ENCODE data around the gene CACNA1C.

CACNA1C gene

DNA sequence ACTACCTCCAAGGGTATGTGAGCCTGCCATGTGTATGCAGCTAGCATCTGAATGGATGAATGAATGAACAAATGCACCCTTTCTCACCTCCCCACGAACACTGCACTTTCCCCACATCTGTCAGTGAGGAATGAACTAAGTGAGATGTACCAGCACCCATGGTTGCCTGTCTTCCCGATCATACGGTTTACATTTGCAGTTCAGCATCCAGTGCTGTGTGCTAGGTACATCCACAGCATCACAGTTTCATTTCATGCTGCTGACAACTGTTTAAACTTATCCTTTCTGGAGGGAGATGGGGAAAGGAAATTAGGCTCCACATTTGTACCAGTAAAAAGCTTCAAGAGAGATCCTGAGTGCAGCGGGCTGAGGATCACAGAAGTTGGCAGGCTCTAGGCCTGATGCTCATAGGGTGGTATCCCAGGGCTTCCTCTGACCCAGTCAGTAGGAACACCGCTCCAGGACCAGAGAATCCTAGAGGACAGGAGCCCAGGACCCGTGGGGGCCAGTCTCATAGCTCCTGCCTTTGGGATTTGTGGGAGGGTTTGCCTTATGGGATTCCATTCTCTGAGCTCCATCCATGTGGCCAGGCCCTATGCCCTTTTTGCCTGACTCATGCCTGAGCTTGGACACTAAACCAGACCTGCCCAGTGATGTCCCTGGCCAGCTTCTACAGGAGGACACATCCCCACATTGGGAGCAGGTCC is 294.5 kb downstream of the CACNA1C start:
- no peak for DNase-seq

- no peak for DNase-seq
Observed at GRCh38 chr12:2347844-2348481, 295.2 kb downstream of the CACNA1C start.

DNA sequence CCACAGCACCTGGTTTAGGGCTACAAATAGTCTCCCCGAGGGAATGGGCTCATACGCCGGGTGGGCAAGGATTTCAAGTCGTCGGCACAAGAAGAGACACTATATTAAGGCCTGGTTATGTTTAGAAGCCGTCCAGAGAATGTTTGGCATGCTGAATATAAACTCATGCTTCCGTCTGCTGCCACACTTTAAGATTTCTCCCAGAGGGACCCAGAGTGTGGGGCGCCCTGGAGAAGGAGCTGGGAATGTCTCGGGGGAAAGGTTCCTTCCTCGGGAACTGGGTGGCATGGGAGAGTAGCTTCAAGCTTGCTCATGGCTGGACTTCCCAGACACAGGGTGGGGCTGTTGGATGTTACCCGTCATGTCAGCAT is 295.7 kb downstream of the CACNA1C start:
- DNase-seq, result no peak

- DNase-seq, result no peak
Observed at GRCh38 chr12:2351161-2351560, 298.4 kb downstream of the CACNA1C start.

GRCh38 chr12:2352203-2352602 is 299.4 kb downstream of the CACNA1C start:
- DNase-seq, result no peak

- no peak for DNase-seq
Observed at GRCh38 chr12:2353281-2353680, 300.5 kb downstream of the CACNA1C start.

GRCh38 chr12:2353691-2354090 is 300.9 kb downstream of the CACNA1C start:
- no peak for DNase-seq

DNA sequence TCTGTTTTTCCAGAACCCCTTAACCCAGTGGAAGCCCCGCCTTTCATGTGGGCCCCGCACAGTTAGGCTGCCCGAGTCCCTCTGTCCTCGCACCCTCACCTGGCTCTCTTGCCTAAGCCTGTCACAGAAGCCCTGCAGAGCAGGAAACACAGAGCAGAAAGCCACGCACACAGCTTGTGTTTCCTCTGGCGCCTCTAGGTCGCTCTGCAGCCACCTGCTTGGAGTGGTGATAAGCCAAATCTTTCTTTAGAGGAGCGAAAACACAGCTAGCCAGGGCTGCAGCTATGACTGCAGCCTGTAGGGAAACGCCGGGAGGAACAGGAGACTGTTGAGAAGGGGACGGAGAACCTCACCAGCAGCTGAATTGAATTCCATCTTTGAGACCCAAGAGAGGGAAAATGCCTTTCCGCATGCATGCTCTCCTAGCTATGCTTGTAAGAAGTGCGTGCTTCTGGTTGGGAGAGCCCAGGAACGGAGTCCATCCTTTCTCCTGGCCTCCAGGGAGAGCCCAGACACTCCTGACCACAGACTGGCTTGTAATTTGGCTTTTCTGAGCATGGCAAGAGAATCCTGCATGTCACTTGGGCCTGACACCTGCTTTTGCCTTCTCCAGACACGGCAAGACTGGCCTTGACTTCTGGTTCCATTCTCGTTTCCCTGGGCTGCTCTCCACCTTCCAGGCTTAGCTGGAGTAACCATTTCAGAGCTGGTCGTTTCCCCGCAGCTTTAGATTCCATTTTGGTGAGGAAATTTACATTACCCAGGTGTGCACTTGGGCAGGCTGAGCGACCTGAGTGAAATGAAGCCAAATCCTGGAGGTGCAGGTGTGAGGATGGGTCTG is 301.6 kb downstream of the CACNA1C start:
- no peak for DNase-seq

- no peak for DNase-seq
Observed at GRCh38 chr12:2355198-2355597, 302.4 kb downstream of the CACNA1C start.

- DNase-seq, result no peak
Observed at GRCh38 chr12:2355604-2356003, 302.8 kb downstream of the CACNA1C start.

DNA sequence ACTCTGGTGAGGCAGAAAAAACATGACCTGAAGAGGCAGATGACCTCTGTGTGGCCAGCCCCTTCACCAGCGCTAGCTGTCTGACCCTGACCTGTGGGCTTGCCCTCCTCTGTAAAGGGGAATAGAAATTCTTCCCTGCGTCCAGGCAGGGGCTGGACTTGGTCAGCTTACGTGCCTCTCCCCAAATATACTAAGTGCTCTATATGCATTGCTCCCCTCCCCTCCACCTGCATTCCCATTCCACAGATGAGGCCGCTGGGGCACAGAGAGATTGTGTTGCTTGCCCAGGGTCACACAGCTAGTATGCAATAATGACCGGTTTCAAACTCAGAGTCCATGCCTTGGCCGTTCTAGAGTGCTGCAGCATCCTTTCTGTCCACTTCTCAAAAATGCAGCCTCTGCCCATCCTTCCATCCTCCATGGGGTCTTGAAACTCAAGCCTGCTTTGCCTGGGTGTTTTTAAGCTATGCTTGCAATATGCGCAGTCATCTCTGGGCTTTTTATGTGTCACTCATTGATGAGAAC is 303.9 kb downstream of the CACNA1C start:
- DNase-seq, result no peak

DNA sequence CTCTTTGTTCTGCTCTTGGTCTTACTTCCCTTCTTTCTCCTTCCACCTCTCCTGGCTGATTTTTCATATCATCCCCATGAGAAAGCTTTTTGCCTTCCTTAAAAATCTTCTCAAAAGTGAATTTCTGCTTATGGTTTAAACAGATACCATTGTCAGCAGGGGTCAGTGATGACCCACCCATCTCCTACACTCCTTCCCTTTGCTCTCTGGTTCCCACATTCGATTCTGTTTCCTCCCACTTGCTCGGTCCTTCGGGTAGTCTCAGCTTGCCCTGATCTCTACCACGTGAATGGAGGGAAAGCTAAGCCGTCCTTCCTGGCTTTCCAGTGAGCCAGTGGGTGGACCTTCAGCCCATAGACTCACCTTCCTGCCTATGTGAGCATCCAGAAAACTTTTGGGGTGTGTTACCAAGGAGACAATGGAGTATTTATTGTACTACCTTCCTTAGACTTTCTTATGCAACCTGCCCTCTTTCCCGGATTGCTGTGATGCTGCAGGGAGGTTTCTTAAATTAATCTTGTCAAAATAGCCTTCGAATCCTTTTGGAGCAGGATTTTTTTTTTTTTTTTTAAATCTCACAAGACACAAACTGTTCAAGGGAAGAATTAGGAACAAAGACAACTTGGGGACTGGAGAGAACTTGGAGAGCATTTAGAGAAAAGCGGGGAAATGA is 306.3 kb downstream of the CACNA1C start:
- DNase-seq, result no peak

DNA sequence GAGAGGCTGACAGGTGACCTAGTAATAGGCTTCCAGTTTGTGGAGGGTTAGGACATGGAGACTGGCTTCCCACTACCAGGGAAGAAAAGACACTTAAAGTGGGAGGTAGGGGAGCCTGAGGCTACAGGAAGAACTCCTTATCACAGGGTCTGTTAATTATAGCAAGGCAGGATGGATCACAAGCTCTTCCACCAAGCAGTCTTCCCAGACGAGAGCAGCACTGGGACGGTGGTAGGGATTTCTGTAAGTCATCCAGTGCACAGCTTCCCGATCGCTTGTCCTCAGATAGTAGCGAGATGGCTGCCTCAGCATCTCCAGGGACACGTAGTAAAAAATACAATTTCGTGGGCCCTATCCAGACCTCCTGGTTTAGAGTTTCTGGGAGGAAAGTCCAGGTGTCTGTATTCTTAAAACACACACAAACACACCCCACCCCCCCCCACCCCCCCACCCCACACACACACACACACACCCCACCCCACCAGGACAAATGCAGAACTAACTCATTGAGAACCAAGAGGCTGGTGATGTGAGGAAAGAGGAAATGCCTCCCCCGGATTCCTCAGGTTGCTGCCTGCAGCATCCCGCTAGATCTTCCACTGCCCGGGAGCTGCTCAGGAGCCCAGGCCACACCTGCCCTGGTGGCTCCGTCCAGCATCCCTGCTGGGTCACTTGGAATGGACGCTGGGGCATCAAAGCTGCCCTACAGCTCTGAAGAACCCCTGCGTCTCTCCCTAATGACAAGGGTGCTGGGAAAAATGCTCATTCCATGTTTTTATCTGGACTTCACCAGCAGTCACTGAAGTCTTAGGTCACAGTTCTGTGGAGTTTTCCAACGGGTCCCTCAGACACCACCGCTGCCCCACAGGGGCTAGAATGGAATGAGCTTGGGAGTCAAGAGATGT is 307.2 kb downstream of the CACNA1C start:
- no peak for DNase-seq

- DNase-seq, result no peak
Observed at GRCh38 chr12:2360630-2361170, 307.9 kb downstream of the CACNA1C start.

GRCh38 chr12:2363836-2364609 is 311.2 kb downstream of the CACNA1C start:
- no peak for DNase-seq

DNA sequence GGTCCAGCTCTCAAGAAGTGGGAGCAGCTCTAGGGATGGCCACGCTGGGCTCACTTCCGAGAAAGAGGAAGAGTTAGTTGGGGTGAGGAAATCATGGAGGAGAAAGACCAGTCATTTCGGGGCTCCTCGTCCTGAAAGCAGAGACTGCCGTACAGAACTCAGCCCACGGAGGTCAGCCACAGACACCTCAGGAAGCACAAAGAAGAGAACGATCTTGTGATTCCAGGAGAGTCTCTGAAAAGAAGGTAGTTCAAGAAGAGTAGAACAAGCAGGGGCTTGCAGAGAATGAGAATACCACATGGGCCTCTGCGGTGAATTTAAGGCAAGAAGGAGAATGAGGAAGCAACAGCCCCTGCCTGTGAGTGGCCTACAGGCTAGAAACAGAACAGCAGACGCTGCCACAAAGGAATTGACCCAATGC is 311.9 kb downstream of the CACNA1C start:
- no peak for DNase-seq

DNA sequence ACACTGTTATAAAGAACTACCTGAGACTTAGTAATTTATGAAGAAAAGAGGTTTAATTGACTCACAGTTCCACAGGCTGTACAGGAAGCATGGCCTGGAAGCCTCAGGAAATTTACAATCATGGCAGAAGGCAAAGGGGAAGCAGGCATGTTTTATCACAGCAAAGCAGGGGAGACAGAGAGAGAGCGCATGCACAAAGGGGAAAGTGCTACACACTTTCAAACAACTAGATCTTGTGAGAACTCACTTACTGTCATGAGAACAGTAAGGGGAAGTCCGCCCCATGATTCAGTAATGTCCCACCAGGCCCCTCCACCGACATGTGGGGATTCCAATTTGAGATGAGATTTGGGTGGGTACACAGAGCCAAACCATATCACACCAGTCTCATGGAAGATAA is 313.9 kb downstream of the CACNA1C start:
- DNase-seq, result no peak

DNA sequence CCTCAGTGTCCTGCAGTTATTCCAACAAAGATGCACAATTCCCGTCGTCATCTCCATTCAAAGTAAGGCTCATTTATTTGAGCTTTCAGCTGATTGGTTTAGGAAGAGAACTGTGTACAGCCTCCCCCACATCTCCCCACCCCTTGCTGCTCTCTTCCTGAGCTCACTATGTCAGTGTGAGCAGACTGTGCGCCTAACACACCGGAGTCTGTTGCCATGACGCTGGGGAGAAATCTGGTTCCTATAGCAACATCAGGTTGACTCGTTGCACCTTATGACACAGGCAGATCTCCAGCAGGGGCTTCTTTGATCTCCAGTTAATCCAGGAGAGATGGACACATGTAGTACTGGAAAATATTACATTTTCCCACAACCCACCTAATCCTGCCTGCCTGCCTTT is 319.4 kb downstream of the CACNA1C start:
- no peak for DNase-seq

GRCh38 chr12:2372735-2373134 is 319.9 kb downstream of the CACNA1C start:
- DNase-seq, result no peak

DNA sequence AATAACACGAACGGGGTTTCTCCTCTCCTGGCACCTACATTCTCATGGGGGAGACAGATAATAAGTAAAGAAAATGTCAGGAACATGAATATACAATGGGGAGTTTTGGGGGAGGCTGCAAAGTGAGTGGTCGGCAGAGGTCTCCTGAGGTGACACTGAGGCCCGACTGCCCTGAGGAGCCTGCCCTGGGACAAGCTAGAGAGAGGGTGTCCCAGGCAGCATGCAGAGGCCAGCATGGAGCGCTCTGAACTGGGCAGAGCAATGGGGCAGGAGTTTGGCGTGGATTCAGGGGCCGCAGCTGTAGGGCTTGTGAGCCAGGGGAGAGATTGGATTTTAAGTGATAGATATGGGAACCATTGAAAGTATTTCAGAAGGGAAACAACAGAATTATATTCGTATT is 320.5 kb downstream of the CACNA1C start:
- DNase-seq, result no peak
